IPS-18a (cell line): ENCODE results near the gene SHH.

Source experiments
- H3K27ac ChIP-seq: one replicate; pipeline ENCODE4 v1.5.1; 2013; ENCODE audit warnings: low read length
- H3K27me3 ChIP-seq: one replicate; pipeline ENCODE4 v1.6.1; 2013; ENCODE audit warnings: mild to moderate bottlenecking, low read length; ENCODE audit not compliant: control insufficient read depth, insufficient read depth
- H3K36me3 ChIP-seq: one replicate; pipeline ENCODE4 v1.6.1; 2013; ENCODE audit warnings: low read depth, low read length; ENCODE audit not compliant: control insufficient read depth
- H3K4me1 ChIP-seq: one replicate; pipeline ENCODE4 v1.6.1; 2013; ENCODE audit warnings: low read depth, low read length; ENCODE audit not compliant: control insufficient read depth
- H3K4me3 ChIP-seq: one replicate; pipeline ENCODE4 v1.5.1; 2013; ENCODE audit warnings: low read length
- H3K9ac ChIP-seq: one replicate; pipeline ENCODE4 v1.6.1; 2013; ENCODE audit warnings: mild to moderate bottlenecking, low read length, moderate library complexity
- H3K9me3 ChIP-seq: one replicate; pipeline ENCODE4 v1.6.1; 2013; ENCODE audit warnings: low read depth, low read length; ENCODE audit not compliant: control insufficient read depth

Gene SHH

GRCh38 chr7:155811895-155812761, at the start of gene SHH:
TSS of gene SHH (minus strand) at chr7:155812463. CDS start at chr7:155812122, 341 bp downstream.
- H3K4me3 ChIP-seq = peak within 1 kb of the TSS; percentile 6
- H3K9ac ChIP-seq = no peak within 1 kb of the TSS
- H3K27ac ChIP-seq = no peak within 1 kb of the TSS
- H3K4me1 ChIP-seq = no peaks in the 10 kb centered on the region
- no peaks in the 10 kb centered on the region for H3K9me3 ChIP-seq
- no peaks in the 10 kb centered on the region for H3K36me3 ChIP-seq
- peaks cover 89% of the 10 kb centered on the region for H3K27me3 ChIP-seq

DNA sequence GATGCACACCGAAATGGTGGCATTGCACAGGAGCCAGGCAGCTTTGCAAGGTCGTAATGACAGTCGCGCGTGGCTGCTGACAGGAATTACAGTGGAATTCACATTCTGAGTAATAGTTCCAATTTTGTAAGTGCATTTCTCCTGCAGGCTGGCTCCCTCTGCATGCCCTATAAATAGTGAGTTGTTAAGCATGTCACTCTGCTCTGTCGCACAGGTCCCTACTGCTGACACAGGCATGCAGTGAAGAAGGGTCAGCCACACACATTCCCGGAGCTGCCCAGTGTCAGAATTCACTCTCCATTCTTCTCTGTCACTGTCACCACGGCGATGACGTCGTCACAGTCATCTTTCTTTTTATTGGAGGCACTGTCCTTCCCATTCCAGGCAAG, 49.2 kb upstream of the SHH start:
- no peaks in the 10 kb centered on the region for H3K9me3 ChIP-seq
- no peak overlapping the region for H3K4me3 ChIP-seq
- no peaks in the 10 kb centered on the region for H3K36me3 ChIP-seq
- no peak overlapping the region for H3K27ac ChIP-seq
- H3K27me3 ChIP-seq = no peaks in the 10 kb centered on the region
- no peaks in the 10 kb centered on the region for H3K4me1 ChIP-seq
- no peak overlapping the region for H3K9ac ChIP-seq

GRCh38 chr7:155860840-155861479, 48.7 kb upstream of the SHH start:
- Histone ChIP-seq H3K27me3 (no peaks in the 10 kb centered on the region), H3K27ac (no peak overlapping the region), H3K9me3 (no peaks in the 10 kb centered on the region), H3K36me3 (no peaks in the 10 kb centered on the region), H3K9ac (no peak overlapping the region), H3K4me1 (no peaks in the 10 kb centered on the region), H3K4me3 (no peak overlapping the region)

DNA sequence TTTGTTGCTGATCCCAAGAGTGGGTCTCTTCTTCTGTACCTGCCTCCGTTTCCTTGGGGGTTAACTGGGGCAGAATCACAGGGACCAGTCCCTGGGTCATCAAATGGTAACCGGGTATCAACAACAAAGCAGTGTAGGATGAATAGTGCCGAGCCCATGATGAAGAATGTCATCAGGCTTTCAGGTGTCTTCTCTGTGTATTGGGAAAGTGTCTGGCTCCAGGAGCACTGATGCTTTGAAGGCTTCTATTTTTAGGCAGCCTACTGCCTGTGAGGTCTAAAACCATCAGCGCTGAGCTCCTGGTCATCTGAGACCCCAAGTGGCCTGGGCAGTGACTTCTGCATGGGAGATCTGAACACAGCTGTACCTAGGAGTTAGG, 48.2 kb upstream of the SHH start:
- no peaks in the 10 kb centered on the region for H3K9me3 ChIP-seq
- H3K36me3 ChIP-seq = no peaks in the 10 kb centered on the region
- no peak overlapping the region for H3K4me3 ChIP-seq
- no peak overlapping the region for H3K27ac ChIP-seq
- no peak overlapping the region for H3K9ac ChIP-seq
- no peaks in the 10 kb centered on the region for H3K27me3 ChIP-seq
- H3K4me1 ChIP-seq = no peaks in the 10 kb centered on the region

DNA sequence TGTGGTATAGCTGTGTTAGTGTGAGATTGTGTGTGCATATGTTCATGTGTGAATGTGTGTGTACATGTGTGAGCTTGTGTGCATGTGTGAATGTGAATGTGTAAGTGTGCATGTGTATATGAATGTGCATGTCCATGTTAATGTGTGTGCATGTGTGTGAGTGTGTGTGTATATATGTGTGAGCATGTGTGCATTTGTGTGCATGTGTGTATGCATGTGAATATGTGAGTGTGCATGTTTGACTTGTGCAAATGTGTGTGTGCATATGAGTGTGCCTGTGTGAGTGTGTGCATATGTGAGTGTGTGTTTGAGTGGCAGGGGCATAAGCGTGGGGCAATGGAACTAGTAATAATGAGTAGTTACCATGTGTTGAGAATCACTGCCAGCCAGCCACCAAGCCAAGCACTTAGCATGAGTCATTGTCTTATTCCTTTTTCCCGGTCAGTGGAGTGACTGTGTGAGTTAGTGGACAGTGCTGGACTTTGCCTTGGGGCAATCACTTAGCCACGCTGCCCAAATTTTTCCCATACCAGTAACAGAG, 46.3 kb upstream of the SHH start:
- Histone ChIP-seq H3K27ac (no peak overlapping the region), H3K9me3 (no peaks in the 10 kb centered on the region), H3K9ac (no peak overlapping the region), H3K4me1 (no peaks in the 10 kb centered on the region), H3K27me3 (no peaks in the 10 kb centered on the region), H3K4me3 (no peak overlapping the region), H3K36me3 (no peaks in the 10 kb centered on the region)

- Histone ChIP-seq H3K9me3 (no peaks in the 10 kb centered on the region), H3K36me3 (no peaks in the 10 kb centered on the region), H3K9ac (no peak overlapping the region), H3K4me1 (no peaks in the 10 kb centered on the region), H3K27ac (no peak overlapping the region), H3K4me3 (no peak overlapping the region), H3K27me3 (no peaks in the 10 kb centered on the region)
Measured at GRCh38 chr7:155857141-155857540, 44.9 kb upstream of the SHH start.

DNA sequence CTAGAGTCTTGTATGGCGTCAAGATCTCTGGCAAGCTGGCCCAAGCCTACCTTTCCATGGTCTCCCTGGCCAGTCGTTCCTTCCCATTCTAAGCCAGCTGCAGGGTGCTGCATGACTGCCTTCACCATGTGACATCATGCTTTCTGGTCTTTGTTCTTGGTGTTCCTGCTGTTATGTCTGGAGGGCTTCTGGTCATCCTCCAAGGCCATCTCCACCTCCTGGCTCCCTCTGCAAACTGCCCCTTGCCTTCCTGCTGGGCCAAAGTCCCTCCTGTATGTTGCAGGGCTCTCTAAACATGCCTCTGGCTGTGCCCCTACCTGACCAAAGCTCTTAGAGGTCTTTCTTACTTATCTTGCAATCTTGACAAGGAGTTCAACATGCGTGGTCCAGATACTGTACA, 44.4 kb upstream of the SHH start:
- Histone ChIP-seq H3K27ac (no peak overlapping the region), H3K9ac (no peak overlapping the region), H3K27me3 (no peaks in the 10 kb centered on the region), H3K4me1 (no peaks in the 10 kb centered on the region), H3K4me3 (no peak overlapping the region), H3K9me3 (no peaks in the 10 kb centered on the region), H3K36me3 (no peaks in the 10 kb centered on the region)

GRCh38 chr7:155852426-155853301, 40.4 kb upstream of the SHH start:
- H3K27me3 ChIP-seq = no peaks in the 10 kb centered on the region
- H3K4me1 ChIP-seq = no peaks in the 10 kb centered on the region
- no peak overlapping the region for H3K27ac ChIP-seq

GRCh38 chr7:155851892-155852291, 39.6 kb upstream of the SHH start:
- no peaks in the 10 kb centered on the region for H3K36me3 ChIP-seq
- no peak overlapping the region for H3K9ac ChIP-seq
- no peaks in the 10 kb centered on the region for H3K27me3 ChIP-seq
- H3K4me3 ChIP-seq = no peak overlapping the region
- no peaks in the 10 kb centered on the region for H3K9me3 ChIP-seq
- H3K27ac ChIP-seq = no peak overlapping the region
- no peaks in the 10 kb centered on the region for H3K4me1 ChIP-seq

More at GRCh38 chr7:155852426-155853301, 40.4 kb upstream of the SHH start:
- Histone ChIP-seq H3K36me3 (no peaks in the 10 kb centered on the region), H3K9me3 (no peaks in the 10 kb centered on the region), H3K4me3 (no peak overlapping the region), H3K9ac (no peak overlapping the region)

GRCh38 chr7:155850766-155851678, 38.8 kb upstream of the SHH start:
- Histone ChIP-seq H3K36me3 (no peaks in the 10 kb centered on the region), H3K27me3 (no peaks in the 10 kb centered on the region), H3K4me1 (no peaks in the 10 kb centered on the region), H3K9me3 (no peaks in the 10 kb centered on the region), H3K27ac (no peak overlapping the region), H3K4me3 (no peak overlapping the region), H3K9ac (no peak overlapping the region)
